Neuronal stem cell (in vitro differentiated cells): Measurements from ENCODE around the gene PRRG2. TPM values are rescaled to one million over a fixed set of nuclear protein-coding genes. Genes with fewer than 3 reads are reported as not detected.
A peak's percentile ranks its signal among the peaks of the same experiment; 100 is the strongest.

Experiments
- DNase-seq: peaks from one replicate; pipeline ENCODE4 v3.0.0-alpha.2; 2013; ENCODE audit warnings: low spot score
- H2AFZ ChIP-seq: one replicate; pipeline ENCODE4 v1.6.1; 2013; ENCODE audit warnings: mild to moderate bottlenecking, low read length, inconsistent platforms
- H2AK5ac ChIP-seq: 2 replicates; pipeline ENCODE4 v1.6.1; 2013; ENCODE audit warnings: low read depth, mild to moderate bottlenecking, inconsistent platforms, low read length, moderate library complexity, mixed read lengths
- H2BK120ac ChIP-seq: 2 replicates; pipeline ENCODE4 v1.6.1; 2013; ENCODE audit warnings: low read depth, mild to moderate bottlenecking, inconsistent platforms, low read length, moderate library complexity, mixed read lengths
- H2BK12ac ChIP-seq: one replicate; pipeline ENCODE4 v1.6.1; 2013; ENCODE audit warnings: low read length, inconsistent platforms
- H2BK15ac ChIP-seq: 2 replicates; pipeline ENCODE4 v1.6.1; 2013; ENCODE audit warnings: mild to moderate bottlenecking, low read length, inconsistent platforms, mixed read lengths
- H2BK5ac ChIP-seq: one replicate; pipeline ENCODE4 v1.6.1; 2013; ENCODE audit warnings: inconsistent platforms, mild to moderate bottlenecking, low read length, moderate library complexity
- H3K14ac ChIP-seq: one replicate; pipeline ENCODE4 v1.6.1; 2013; ENCODE audit warnings: low read length, inconsistent platforms
- H3K18ac ChIP-seq: 2 replicates; pipeline ENCODE4 v1.6.1; 2013; ENCODE audit warnings: low read length, inconsistent platforms
- H3K23ac ChIP-seq: 2 replicates; pipeline ENCODE4 v1.6.1; 2013; ENCODE audit warnings: low read depth, mild to moderate bottlenecking, mixed read lengths, low read length, inconsistent platforms; ENCODE audit not compliant: poor library complexity
- H3K27ac ChIP-seq: replicated peaks from 3 replicates; pipeline ENCODE4 v1.5.1; 2013; ENCODE audit warnings: low read length, inconsistent platforms
- H3K27me3 ChIP-seq, 3 experiments: 2 replicates each; pipeline ENCODE4 v1.6.1; 2013; ENCODE audit warnings: low read length in 3 of 3, mild to moderate bottlenecking in 2 of 3, inconsistent platforms in 1 of 3, low read depth in 1 of 3, mixed read lengths in 1 of 3, moderate library complexity in 1 of 3; ENCODE audit not compliant: control insufficient read depth in 3 of 3, insufficient read depth in 3 of 3
- H3K36me3 ChIP-seq, 2 donors: replicated peaks in 1 of 2; 2 replicates each; pipeline ENCODE4 v1.6.1; 2013; ENCODE audit warnings: low read length in 2 of 2; ENCODE audit not compliant: control insufficient read depth in 2 of 2, insufficient read depth in 2 of 2
- H3K4ac ChIP-seq: 2 replicates; pipeline ENCODE4 v1.6.1; 2013; ENCODE audit warnings: inconsistent platforms, mild to moderate bottlenecking, low read length, moderate library complexity
- H3K4me1 ChIP-seq, 2 donors: 1 replicate in 1 of 2; 2 replicates in 1 of 2; pipeline ENCODE4 v1.6.1; 2013; ENCODE audit warnings: low read length in 2 of 2, low read depth in 1 of 2; ENCODE audit not compliant: control insufficient read depth in 2 of 2, insufficient read depth in 1 of 2
- H3K4me2 ChIP-seq: one replicate; pipeline ENCODE4 v1.6.1; 2013; ENCODE audit warnings: mild to moderate bottlenecking, low read length, inconsistent platforms; ENCODE audit not compliant: insufficient read depth, poor library complexity, severe bottlenecking
- H3K4me3 ChIP-seq, 2 donors: 2 replicates each; pipeline ENCODE4 v1.5.1; 2013; ENCODE audit warnings: low read length in 2 of 2, mild to moderate bottlenecking in 2 of 2, inconsistent platforms in 1 of 2, moderate library complexity in 1 of 2
- H3K79me1 ChIP-seq: one replicate; pipeline ENCODE4 v1.6.1; 2013; ENCODE audit warnings: low read depth, mild to moderate bottlenecking, inconsistent platforms, low read length, moderate library complexity
- H3K9ac ChIP-seq: one replicate; pipeline ENCODE4 v1.6.1; 2013; ENCODE audit warnings: mild to moderate bottlenecking, low read depth, low read length, inconsistent platforms; ENCODE audit not compliant: poor library complexity
- H3K9me3 ChIP-seq, 2 donors: replicated peaks in 1 of 2; 2 replicates each; pipeline versions ENCODE3 to v1.6.1; 2013; ENCODE audit warnings: low read length in 2 of 2, mild to moderate bottlenecking in 2 of 2, inconsistent platforms in 1 of 2, low read depth in 1 of 2, mixed read lengths in 1 of 2, moderate library complexity in 1 of 2; ENCODE audit not compliant: control insufficient read depth in 2 of 2, insufficient read depth in 1 of 2
- H4K8ac ChIP-seq: one replicate; pipeline ENCODE4 v1.6.1; 2013; ENCODE audit warnings: low read depth, mild to moderate bottlenecking, inconsistent platforms, low read length, moderate library complexity
- H4K91ac ChIP-seq: one replicate; pipeline ENCODE4 v1.6.1; 2013; ENCODE audit warnings: low read length, low read depth, mild to moderate bottlenecking, inconsistent platforms; ENCODE audit not compliant: poor library complexity
- WGBS, 2 donors: extraction: QIAGEN DNeasy Blood & Tissue Kit; methylation state at CpG; one replicate each; pipeline ENCODE4 v1.1.7; 2013; ENCODE audit warnings: missing lambda C conversion rate in 2 of 2, mixed read lengths in 1 of 2; ENCODE audit not compliant: insufficient read length in 2 of 2, insufficient replicate concordance in 1 of 2; ENCODE audit errors: extremely low coverage in 2 of 2; 5-methylcytosine and 5-hydroxymethylcytosine counted together
- polyA plus RNA-seq, 2 experiments: library from polyadenylated mRNA; stranded (reverse); fragments of 200-250 nt; gene quantifications; one replicate each; pipeline ENCODE4 v1.2.3, GENCODE V29; 2013

PRRG2 gene
- polyA plus RNA-seq (2013, experiment 1 of 2), result 0.73 TPM
- polyA plus RNA-seq (2013, experiment 2 of 2), result 1.00 TPM

DNA sequence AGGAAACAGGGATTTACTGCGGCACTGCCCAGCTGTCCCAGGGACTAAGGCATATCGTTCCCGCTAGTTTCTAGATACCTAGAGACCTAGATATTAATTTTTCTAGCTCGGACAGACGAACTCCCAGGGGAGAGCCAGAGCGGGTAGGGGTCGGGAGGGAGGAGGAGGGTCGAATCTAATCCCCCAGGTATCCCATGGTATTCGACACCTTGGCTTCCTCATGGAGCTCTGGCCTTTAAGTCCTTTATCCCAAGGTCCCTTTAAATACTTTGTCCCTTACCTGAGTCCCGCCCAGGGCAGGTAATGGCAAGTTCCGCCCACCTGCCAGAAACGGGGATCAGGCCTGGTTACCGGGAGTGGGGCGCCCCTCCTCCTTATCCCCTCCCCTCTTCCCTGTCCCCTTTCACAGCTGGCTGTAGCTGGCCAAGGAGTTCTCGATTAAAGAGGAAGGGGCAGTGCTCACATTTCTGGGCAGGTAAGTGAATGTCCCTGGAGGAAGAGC, at the start of gene PRRG2:
TSS of gene PRRG2 (plus strand) at position 310 of the 502 bp plus-strand sequence. CDS start 1,904 bp downstream, outside the sequence.
- H3K4me3 ChIP-seq, result peak within 1 kb of the TSS; percentile 64 to 91
- H2AFZ ChIP-seq, result peak within 1 kb of the TSS; percentile 85
- H3K36me3 ChIP-seq, result peaks cover 1 to 9% of the 10 kb centered on the region in 2 donors
- H4K91ac ChIP-seq, result no peak within 1 kb of the TSS
- H3K4me1 ChIP-seq, result peaks cover 10 to 12% of the 10 kb centered on the region in 2 donors
- no peak within 1 kb of the TSS for H3K27ac ChIP-seq
- H2BK15ac ChIP-seq, result no peak within 1 kb of the TSS
- no peak within 1 kb of the TSS for H4K8ac ChIP-seq
- no peak within 1 kb of the TSS for H2BK12ac ChIP-seq
- peak within 1 kb of the TSS; percentile 88 for H3K4me2 ChIP-seq
- no peak within 1 kb of the TSS for H2AK5ac ChIP-seq
- H2BK5ac ChIP-seq, result no peak within 1 kb of the TSS
- H3K9ac ChIP-seq, result peak within 1 kb of the TSS; percentile 94
- DNase-seq, result no peak
- peaks cover 5% of the 10 kb centered on the region for H3K79me1 ChIP-seq
- H3K23ac ChIP-seq, result peak within 1 kb of the TSS; percentile 20
- H3K4ac ChIP-seq, result no peak within 1 kb of the TSS
- no peak within 1 kb of the TSS for H2BK120ac ChIP-seq
- WGBS, 2 donors, result no CpG with 5 or more reads among the region's 15 CpGs
- H3K18ac ChIP-seq, result no peak within 1 kb of the TSS
- no peaks in the 10 kb centered on the region for H3K27me3 ChIP-seq
- no peaks in the 10 kb centered on the region for H3K9me3 ChIP-seq
- H3K14ac ChIP-seq, result no peak within 1 kb of the TSS

GRCh38 chr19:49533551-49534488, 47.3 kb upstream of the PRRG2 start:
- Histone ChIP-seq H3K36me3 (peaks cover 5 to 32% of the 10 kb centered on the region in 2 donors), H2BK15ac (no peak overlapping the region), H2AK5ac (peak overlapping the region; percentile 14), H4K8ac (no peak overlapping the region), H3K4me1 (peaks cover 4 to 7% of the 10 kb centered on the region in 2 donors), H3K27me3 (peaks cover 0 to 12% (median 0%) of the 10 kb centered on the region in 3 experiments), H3K9ac (peak overlapping the region; percentile 90), H4K91ac (no peak overlapping the region), H3K4me3 (peak overlapping the region; percentile 12 to 89), H2BK5ac (no peak overlapping the region), H3K4me2 (peak overlapping the region; percentile 100), H3K27ac (no peak overlapping the region), H3K4ac (no peak overlapping the region), H3K14ac (peak overlapping the region; percentile 47), H3K23ac (peak overlapping the region; percentile 98), H3K79me1 (no peaks in the 10 kb centered on the region), H2BK120ac (no peak overlapping the region), H2AFZ (peak overlapping the region; percentile 17), H2BK12ac (no peak overlapping the region), H3K18ac (peak overlapping the region; percentile 48), H3K9me3 (no peaks in the 10 kb centered on the region)
- peak; percentile 71 for DNase-seq
- no CpG with 5 or more reads among the region's 87 CpGs for WGBS, 2 donors

DNA sequence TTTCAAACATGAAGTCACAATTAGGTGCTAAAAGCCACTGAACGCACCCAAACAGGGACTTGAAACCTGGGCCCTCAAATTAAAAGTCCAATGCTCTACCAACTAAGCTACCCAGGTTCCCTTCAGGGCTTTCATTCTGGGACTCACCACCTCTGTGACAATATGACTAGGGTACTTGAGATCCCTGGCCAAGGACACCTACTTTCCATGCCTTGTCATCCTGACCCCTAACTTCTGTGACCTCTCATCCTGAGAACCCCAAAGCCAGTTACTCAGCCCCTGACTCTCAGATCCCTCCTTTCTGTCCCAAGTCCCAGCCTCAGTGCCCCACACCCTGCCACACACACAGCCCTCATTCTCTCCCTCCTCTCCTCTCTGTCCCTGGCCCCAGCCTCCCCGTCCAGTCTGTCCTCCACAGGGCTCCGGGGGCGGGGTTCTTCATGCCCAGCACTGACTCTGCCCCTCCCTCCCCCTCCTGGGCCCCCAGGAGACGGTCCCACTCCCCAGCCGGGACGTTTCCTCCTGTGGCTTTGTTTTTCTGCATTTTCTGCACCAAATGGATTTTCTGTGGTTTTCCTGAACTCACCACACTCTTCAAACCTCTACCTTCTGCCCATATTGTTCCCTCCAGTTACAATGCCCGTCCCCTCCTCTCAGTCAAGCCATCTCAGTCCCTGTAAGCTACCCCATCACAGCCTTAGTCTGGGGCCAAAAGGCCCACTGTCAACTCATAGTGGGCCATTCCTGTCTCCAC, 46.3 kb upstream of the PRRG2 start:
- no CpG with 5 or more reads among the region's 8 CpGs for WGBS, 2 donors
- Histone ChIP-seq H3K14ac (no peak overlapping the region), H3K4me1 (peaks cover 4 to 7% of the 10 kb centered on the region in 2 donors), H4K91ac (no peak overlapping the region), H3K36me3 (peaks cover 7 to 37% of the 10 kb centered on the region in 2 donors), H3K4me3 (no peak overlapping the region), H3K9ac (no peak overlapping the region), H2AFZ (no peak overlapping the region), H2BK15ac (no peak overlapping the region), H3K27me3 (peaks cover 0 to 12% (median 0%) of the 10 kb centered on the region in 3 experiments), H2BK12ac (no peak overlapping the region), H2BK5ac (no peak overlapping the region), H3K4ac (no peak overlapping the region), H3K27ac (no peak overlapping the region), H3K9me3 (no peaks in the 10 kb centered on the region), H3K79me1 (no peaks in the 10 kb centered on the region), H2AK5ac (no peak overlapping the region), H3K18ac (no peak overlapping the region), H2BK120ac (no peak overlapping the region), H3K23ac (no peak overlapping the region), H3K4me2 (no peak overlapping the region), H4K8ac (no peak overlapping the region)
- DNase-seq, result no peak
